8988T (cell line): ENCODE measurements around the gene ALOX5.
"Not testable (repeated sequence)": the region's sequence is repeated elsewhere in the genome, so short reads cannot be mapped to it uniquely, and the experiment has no call there.

ENCODE experiments used
- DNase-seq: peaks from one replicate; pipeline ENCODE4 v3.0.0; 2011

Gene ALOX5

DNA sequence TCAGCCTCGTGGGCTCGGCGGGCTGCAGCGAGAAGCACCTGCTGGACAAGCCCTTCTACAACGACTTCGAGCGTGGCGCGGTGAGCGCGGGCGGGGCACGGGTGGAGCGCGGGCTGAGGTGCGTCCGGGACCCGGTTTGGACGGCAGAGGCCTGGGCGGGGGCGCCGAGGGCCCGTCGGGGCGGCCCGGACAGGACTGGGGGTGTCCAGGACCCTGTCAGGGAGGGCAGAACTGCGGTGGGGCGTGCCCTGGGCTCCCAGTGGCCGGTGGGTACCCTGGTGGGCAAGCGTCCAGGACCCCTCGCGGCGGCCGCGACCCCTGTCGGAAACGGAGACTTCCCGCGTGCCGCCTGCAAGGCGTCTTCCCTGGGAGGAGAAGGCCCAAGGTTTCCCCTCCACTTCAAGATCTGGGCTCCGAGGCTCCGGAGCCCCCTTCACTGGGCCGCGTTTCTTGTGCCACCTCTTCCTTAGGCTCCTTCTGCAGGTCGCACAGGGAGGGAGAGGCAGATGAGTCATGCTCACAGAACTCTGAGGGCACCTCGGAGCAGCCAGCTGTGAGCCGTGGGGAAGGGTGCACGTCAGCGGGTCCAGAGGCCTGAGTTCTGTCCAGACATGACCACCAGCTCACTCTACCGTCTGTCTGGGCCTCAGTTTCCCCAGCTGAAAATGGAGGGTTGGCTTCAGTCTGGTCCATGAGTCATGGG lies 485 bp downstream of the ALOX5 start:
- no peak for DNase-seq

DNA sequence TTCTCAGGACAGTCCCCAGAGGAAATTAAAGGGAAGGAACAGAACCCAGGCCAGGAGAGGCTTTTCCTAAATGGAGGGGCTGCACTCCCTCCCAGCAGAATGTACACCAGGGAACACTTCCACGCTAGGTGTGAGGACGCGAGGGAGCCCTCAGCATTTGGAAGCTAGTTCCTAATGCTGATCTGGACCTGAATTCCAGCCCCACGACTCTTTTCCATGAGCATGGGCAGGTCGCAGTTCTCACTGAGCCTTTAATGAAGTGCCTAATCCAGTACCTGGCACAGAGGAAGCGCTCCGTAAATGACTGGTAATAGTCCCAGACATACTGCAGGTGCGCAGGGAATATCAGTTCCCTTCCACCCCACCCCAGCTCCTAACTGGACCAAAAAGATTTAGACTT lies 1.1 kb downstream of the ALOX5 start:
- no peak for DNase-seq

DNA sequence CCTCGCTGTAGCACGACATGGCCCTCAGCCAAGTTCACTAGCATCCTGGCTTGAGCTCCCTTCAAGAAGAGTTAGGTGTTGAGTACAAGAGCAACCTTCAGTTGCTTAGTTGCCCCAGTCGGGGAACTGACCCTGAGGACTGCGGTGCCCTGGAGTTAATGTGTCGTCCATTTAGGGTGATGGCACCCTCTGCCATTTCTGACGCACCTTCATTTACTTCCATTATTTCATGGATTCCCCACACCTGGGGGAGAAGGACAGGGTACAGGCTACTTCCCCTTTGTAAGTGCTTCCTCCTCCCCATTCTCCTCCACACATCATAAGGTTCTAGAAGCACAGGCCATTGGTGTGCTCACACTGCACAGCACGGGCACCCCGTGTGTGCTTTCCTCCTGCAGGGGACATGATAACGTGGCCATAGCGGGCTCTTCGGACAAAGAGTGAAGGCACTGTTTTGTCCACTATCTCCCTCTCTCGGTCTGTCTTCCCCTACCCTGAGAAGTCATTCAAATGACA lies 1.8 kb downstream of the ALOX5 start:
- no peak for DNase-seq

DNA sequence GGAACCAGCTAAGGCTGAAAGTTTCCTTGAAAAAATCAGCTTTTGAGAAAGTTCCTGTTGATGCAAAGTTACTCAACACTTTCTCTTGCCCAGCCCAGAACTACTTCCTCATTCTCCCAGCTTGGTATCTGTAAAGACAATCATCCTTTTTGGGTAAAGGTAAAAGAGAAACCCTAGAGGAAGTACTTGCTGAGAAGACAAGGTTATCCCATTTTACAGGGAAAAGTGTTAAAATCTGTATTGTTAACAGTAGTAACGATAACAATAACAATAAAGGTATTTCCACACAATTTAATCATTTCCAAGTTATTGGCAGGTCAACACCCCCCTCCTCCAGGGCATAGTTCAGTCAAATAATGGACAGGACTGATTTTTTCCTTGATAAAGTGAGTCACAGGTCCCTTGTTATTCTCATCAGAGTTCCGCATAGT lies 2.4 kb downstream of the ALOX5 start:
- DNase-seq: no peak

DNA sequence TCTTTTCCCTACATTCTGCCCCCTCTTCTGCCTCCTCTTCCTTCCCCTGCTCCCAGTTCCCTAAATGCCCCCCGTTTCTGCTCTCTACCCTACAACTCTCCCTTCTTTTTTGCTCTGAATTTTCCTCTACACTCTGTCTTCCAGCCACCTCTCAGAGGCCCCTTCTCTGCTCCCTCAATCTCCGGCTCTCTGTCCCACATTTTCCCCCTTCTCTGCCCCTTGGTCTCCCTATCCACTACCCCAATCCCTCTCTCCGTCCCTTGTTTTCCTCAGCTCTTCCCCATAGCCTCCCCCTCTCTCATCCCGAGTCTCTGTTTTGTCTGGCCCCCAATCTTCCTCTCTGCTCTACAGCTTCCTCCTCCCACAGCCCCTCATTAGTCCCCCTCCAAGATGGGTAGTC lies 3.3 kb downstream of the ALOX5 start:
- DNase-seq: no peak

DNA sequence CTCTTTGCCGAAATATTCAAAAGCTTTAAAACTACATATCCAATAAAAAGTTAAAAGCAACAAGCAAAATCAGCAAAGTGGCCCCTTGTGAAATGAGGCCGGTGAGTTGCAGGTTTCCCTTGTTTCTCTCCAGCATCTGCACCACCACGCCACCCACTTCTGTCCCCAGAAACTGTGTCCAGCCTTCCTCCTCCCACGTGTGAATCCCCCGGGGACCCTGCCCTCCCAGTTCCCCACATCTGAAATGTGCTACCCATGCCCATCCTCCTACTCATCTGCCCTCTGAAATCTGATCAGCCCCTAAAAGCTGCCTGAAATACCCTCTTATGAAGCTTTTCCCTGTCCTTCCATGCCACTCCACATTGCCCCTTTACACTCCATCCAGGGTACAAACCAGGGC lies 3.8 kb downstream of the ALOX5 start:
- no peak for DNase-seq

DNA sequence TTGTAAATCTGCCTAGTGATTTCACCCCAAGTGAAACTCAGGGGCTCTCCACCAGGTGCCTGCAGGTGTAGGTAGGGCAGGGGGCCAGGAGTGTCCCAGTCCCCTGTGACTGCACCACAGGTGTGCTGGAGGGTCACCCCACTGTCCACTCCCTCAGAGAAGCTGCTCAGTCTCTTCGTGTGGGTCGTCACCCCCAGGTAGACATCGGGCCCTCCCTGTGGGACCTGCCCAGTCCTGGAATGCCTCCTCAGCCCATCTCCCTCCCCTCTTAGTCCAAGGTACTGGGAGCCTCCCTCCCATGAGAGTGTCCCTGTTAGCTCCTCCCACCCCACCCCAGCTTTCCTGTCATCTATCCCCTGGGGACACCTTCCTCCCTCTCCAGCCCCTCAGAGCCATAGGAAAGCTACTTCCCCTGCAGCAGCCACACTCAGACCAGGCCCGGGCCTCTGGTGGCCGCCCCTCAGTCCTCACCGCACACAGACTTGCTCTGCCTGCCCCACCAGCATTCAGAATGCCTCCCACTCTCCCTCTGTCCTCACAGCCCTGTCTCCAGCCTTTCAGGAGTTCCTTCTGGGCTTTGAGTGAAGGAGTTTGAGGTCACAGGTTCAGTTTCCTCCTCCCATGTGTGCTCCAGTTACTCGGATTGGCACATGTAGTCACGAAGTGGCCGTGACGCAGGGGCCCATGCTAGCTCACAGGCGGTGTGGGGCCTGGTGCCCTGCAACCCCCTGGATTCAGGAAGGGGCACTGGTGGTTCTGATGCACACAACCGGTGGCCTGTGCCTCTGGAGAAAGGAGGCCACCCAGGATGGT lies 5.1 kb downstream of the ALOX5 start:
- DNase-seq: no peak

DNA sequence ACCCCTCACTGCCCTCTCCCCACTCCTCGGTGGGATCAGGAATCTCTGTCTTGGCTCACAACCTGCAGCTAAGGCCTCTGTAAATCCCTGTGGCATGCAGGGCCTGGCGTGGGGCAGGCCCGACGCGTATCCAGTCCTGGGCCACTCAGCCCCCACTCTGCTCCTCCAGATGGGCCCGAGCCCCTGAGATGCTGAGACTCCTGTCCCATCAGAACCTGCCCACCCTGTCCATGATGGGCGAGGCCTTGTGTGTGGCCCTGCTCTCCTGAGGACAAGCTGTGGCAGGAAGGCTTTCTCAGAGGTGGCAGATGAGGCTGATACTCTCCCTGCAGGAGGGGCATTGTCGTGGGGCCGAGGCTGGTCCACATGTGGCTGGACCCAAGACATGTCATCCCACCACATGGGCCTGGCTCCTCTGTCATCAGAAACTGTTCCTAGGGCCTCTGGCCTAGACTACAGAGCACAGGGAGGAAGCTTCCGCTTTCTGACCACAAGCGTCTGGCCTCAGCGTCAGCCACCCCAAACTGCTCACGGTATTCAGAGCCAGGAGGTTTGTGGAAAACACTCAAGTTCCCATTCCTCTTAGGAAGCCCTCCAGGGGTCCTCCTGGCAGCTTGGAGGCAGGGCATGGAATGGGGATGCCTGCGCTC lies 6.0 kb downstream of the ALOX5 start:
- no peak for DNase-seq

DNA sequence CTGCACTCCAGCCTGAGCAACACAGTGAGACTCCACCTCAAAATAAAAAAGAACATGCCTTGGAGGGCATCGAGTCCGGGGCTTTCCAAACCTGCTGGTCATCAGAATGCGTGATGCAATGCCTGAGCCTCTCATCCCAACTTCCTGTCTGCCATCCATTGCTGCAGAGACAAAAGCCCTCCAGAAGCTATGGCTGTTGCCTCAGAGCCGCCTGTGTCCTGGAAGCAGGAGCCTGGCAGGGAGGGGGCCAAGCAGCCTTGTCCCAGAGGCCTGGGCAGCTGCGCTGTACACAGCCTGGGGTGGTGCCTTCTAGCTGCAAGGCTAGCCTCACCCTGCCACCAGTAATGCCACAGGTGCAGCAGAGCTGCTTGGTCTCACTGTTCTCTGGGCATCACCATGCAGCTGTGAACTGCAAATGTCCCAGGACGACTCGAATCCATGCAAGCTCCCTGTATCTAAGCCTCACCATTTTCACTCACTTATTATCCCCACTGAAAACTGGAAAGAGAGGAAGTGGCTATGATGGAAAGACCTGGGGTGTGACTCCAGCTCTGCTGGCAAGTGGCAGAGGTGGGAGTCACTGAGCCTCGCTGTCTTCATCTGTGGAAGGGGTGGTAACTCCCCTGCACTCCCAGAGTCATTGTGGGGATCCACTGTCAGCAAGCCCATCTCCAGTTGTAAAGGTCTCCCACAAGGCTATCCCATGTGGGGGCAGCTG lies 7.0 kb downstream of the ALOX5 start:
- no peak for DNase-seq

DNA sequence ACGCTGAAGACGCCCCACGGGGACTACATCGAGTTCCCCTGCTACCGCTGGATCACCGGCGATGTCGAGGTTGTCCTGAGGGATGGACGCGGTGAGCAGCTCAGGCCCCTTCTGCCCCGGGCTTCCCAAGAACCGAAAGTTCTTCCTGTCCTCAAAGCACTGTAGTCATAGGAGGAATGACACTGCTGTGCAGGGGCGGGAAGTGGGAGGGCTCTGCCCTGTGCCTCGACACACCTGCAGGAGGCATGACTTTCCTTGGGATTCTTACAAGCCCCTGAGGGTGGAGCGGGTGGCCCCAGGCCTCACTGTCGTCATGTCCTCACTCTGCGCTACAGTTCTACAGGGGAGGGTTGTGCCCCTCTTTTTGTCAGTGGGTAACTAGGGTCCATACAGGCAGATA lies 8.6 kb downstream of the ALOX5 start:
- no peak for DNase-seq

DNA sequence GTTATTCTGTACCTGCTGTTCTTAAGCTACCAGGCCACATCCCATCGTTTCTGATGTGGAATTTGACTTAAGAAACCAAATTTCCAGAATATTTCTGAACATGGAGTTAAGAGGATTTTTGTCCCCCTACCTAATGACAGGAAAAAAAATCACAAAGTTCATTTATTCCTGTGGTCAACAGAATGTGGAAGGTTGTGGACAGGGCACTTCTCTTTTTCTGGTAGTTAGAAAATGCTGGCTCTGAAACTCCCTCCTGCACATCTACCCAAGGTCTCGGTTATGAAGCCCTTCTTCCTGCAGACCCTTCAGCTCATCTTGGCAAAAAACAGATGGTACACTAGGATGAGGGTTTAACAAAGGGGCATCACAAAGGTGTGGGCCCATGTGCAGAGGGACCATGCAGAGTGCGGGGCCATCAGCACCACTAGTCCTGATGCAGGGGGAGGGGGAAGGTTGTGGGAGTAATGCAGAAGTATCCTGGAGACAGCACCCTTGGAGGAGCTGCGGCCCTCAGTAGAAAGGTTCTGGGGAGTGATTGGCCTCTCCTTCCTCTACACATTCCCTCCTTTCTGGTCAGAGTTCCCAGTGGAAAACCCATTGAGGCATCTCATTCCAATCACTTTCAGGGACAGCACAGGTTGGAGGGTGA lies 9.8 kb downstream of the ALOX5 start:
- no peak for DNase-seq

DNA sequence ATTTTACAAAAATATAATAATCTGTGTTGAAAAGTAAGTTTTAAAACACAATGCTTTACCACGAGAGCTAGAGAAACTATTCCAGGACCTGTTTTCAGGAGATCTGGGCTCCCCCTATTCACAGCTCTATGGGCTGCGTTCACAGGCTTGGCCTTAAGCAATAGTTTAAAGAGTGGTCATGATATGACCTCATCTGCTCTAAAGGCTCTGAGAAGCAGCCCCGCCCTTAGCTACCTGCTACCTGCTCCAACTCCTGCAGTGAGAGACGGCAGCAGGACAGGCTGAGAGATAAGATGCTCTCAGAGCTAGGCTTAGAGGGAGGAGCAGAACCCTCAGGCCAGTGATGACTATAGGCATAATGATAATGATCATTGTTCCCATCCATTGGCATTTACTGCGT lies 12.6 kb downstream of the ALOX5 start:
- no peak for DNase-seq

DNA sequence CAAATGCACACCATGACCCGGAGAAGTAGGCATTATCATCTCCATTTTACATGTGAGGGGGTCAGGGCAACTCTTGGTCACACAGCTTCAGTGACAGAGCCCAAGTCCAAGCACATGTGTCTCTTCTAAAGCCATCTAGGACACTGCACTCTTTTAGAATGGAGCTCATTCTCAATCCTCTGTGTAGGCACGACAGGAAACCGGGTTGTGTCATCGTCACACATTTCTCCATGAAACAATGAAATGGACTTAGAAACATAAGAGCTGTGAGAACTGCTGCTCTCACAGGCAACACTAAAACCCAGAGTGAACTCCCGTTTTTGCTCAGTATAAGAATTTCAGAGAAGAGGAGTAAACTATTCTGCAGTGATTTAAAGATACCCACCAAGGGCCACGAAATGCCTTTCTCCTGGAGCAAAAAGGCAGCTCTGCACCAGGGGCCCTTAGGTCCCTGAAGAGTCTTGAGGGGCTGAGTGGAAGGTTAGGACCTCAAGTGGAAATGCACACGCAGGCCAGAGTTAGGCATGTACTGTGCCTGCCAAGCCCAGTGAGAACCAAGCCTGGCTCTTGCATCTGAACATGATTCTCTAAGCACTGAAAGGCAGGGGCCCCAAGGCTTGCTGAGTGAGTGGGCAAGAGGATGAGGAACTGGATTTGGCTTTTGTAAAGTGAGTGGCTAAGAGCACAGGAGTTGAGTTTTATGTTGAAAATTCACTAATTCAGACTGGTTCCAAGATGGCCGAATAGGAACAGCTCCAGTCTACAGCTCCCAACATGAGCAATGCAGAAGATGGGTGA lies 13.3 kb downstream of the ALOX5 start:
- no peak for DNase-seq

DNA sequence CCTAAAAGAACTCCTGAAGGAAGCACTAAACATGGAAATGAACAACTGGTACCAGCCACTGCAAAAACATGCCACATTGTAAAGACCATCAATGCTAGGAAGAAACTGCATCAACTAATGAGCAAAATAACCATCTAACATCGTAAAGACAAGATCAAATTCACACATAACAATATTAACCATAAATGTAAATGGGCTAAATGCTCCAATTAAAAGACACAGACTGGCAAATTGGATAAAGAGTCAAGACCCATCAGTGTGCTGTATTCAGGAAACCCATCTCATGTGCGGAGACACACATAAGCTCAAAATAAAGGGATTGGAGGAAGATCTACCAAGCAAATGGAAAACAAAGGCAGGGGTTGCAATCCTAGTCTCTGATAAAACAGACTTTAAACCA lies 15.7 kb downstream of the ALOX5 start:
- DNase-seq: not testable (repeated sequence)

DNA sequence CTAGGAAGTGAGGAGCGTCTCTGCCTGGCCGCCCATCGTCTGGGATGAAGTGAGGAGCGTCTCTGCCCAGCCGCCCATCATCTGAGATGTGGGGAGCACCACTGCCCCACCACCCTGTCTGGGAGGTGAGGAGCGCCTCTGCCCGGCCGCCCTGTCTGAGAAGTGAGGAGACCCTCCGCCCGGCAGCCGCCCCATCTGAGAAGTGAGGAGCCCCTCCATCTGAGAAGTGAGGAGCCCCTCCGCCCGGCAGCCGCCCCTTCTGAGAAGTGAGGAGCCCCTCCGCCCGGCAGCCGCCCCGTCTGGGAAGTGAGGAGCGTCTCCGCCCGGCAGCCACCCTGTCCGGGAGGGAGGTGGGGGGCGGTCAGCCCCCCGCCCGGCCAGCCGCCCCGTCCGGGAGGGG lies 17.6 kb downstream of the ALOX5 start:
- not testable (repeated sequence) for DNase-seq

DNA sequence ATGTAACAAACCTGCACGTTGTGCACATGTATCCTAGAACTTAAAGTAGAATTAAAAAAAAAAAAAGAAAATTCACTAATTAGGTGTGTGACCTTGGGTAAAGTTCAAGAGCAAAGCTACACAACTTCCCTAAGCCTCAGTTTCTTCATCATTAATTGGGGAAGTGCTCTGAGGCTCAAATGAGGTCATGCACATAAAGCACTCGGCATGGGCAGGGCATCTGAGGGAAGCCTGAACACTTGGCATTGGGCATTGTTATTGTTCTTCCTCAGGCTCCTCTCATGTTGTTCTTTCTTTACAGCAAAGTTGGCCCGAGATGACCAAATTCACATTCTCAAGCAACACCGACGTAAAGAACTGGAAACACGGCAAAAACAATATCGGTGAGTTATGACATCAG lies 21.5 kb downstream of the ALOX5 start:
- DNase-seq: no peak

DNA sequence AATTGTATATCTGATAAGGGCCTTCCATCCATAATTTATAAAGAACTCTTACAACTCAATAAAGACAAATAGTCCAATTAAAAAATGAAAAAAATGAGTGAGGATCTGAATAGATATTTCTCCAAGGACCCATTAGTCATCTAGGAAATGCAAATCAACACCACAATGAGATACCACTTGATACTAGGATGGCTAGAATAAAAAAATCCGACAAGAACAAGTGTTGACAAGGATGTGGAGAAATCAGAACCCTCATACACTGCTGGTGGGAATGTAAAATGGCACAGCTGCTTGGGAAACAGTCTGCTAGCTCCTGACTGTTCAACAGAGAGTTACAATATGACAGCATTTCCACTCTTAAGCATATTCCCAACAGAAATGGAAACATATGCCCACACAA lies 24.6 kb downstream of the ALOX5 start:
- DNase-seq: no peak

DNA sequence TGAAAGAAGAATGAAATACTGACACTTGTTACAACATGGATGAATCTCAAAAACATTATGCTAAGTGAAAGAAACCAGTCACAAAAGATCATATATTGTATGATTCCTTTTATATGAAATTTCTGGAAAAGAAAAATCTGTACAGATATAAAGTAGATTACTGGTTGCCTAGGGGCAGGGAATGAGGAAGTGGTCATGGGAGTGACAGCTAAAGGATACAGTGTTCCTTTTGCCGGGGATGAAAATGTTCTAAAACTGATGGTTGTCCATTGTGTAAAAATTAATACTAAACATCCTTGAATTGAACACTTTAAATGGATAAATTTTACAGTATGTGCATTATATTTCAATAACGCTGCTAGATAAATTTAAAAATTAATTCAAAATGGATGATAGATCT lies 25.1 kb downstream of the ALOX5 start:
- DNase-seq: no peak

DNA sequence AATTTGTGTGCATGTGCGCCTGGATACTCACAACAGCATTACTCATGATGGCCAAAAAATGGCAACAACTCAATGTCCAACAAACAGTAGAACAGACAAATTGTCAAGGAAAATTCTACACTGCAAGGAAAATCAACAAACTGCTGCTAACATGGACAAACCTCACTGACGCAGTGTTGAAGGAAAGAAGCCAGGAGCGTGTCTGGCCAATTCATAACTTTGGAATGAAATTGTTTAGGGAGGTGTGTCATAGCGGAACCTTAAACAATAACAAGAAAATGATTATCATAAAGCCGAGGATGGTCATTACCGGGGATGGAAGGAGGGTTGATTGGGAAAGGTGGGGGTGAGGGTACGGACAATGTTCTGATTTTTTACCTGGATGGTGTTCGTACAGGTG lies 29.1 kb downstream of the ALOX5 start:
- no peak for DNase-seq

DNA sequence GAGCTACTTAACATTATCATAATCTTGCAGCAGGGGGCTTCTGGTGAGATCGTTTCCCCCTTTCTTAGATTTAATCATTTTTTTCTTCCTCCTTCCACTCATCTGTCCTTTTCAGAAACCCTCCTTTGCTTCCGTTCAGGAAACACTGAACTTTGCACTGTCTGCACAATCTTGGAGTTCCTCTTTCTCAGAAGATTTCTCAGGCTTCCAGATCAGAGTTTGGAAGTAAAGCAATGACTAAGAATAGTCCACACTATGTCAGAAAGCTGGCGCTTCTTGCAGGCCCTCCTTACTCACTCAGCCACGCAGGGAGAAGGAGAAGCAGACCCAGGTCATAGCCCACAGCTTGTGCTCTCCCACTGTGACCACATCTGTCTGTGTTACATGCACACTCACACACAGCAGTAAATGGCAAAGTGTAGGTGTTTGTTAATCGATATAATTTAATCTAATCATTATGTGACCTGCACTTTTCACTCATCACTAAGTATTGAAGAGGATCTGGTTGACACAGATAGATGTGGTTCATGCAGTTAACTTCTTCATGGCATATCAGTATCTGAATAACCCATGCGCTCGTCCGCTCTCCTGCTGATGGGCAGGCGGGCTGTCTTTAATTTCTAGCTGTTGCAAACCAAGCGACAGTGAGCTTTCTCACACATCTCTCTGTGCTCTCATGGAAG lies 30.2 kb downstream of the ALOX5 start:
- no peak for DNase-seq

DNA sequence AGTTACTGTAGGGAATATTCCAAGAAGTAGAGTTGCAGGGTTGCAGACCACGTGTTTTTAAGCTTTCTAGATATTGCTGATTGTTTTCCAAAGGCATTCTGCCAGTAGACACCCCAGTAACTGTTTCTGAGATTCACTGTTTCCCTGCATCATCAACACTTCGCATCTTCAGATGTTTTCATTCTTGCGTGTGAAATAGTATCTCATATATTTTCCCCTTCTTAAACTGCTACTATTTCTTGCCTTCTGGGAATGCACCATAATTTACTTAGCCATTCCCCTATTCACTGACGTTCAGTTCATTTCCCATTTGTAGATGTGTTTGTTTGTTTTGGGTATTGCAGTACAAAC lies 30.7 kb downstream of the ALOX5 start:
- no peak for DNase-seq
